ENCODE data around the gene KTI12. TPM values are rescaled to one million over a fixed set of nuclear protein-coding genes. Genes with fewer than 3 reads are reported as not detected.
"Not testable (repeated sequence)": the region's sequence is repeated elsewhere in the genome, so short reads cannot be mapped to it uniquely, and the experiment has no call there.

KTI12 gene
- total RNA-seq, 4 donors from 2014 or later = 7.4 to 10.3 (median 8.9) TPM

DNA sequence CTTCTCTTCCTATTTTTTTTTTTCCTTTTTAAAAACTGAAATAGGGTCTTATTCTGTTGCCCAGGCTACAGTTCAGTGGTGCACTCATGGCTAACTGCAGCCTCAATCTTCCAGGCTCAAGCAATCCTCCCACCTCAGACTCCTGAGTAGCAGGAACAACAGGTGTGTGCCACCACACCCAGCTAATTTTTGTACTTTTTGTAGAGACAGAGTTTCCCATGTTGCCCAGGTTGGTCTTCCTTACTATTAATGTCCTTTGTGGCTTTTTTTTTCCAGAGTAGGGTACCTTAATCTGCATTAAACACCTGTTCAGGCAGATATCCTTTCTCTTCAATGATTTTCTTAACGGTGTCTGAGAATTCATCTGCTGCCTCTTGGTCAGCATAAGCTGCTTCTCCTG, 4.3 kb upstream of the KTI12 start:
- WGBS, 2 donors (ENCODE audit: low coverage in 1 of 2) = 67 to 75% methylated on average over 1 of the region's 1 CpG
- no peak for ATAC-seq
- Histone ChIP-seq H3K27me3 (no peaks in the 10 kb centered on the region), H3K36me3 (peaks cover 0 to 53% of the 10 kb centered on the region in 2 donors), H3K4me1 (peaks cover 0 to 1% (median 0%) of the 10 kb centered on the region in 3 donors), H3K4me3 (no peak overlapping the region), H3K27ac (no peak overlapping the region), H3K9me3 (no peaks in the 10 kb centered on the region)
- TF ChIP-seq POLR2A (IDR thresholded peaks at IDR 0.05) = no peak
- TF ChIP-seq, protein P1, sequence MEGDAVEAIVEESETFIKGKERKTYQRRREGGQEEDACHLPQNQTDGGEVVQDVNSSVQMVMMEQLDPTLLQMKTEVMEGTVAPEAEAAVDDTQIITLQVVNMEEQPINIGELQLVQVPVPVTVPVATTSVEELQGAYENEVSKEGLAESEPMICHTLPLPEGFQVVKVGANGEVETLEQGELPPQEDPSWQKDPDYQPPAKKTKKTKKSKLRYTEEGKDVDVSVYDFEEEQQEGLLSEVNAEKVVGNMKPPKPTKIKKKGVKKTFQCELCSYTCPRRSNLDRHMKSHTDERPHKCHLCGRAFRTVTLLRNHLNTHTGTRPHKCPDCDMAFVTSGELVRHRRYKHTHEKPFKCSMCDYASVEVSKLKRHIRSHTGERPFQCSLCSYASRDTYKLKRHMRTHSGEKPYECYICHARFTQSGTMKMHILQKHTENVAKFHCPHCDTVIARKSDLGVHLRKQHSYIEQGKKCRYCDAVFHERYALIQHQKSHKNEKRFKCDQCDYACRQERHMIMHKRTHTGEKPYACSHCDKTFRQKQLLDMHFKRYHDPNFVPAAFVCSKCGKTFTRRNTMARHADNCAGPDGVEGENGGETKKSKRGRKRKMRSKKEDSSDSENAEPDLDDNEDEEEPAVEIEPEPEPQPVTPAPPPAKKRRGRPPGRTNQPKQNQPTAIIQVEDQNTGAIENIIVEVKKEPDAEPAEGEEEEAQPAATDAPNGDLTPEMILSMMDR (IDR thresholded peaks at IDR 0.05) = no peak
- TF ChIP-seq EP300 (IDR thresholded peaks at IDR 0.05) = no peak
- no peak for TF ChIP-seq POLR2AphosphoS5 (IDR thresholded peaks at IDR 0.05)

DNA sequence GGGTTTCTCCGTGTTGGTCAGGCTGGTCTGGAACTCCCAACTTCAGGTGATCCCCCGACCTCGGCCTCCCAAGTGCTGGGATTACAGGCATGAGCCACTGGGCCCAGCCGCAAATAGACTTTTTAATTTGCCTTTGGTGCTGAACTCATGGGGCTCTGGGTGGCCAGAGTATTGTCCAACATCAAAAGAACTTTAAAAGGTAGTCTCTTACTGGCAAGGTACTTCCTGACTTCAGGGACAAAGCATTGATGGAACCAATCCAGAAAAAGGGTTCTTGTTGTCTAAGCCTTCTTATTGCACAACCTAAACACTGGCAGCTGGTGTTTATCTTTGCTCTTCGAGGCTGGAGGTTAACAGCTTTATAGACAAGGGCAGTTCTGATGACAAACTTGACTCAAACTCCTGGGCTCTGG, 3.8 kb upstream of the KTI12 start:
- no peaks in the 10 kb centered on the region for H3K27me3 ChIP-seq
- ATAC-seq = no peak
- TF ChIP-seq, protein P1 (IDR thresholded peaks at IDR 0.05) = no peak
- TF ChIP-seq POLR2A (IDR thresholded peaks at IDR 0.05) (no peak), EP300 (IDR thresholded peaks at IDR 0.05) (no peak), POLR2AphosphoS5 (IDR thresholded peaks at IDR 0.05) (no peak)
- H3K4me1 ChIP-seq = peaks cover under 1 to 6% (median 3%) of the 10 kb centered on the region in 3 donors
- H3K27ac ChIP-seq = no peak overlapping the region
- H3K36me3 ChIP-seq = peaks cover 0 to 53% of the 10 kb centered on the region in 2 donors
- WGBS, 2 donors (ENCODE audit: low coverage in 1 of 2) = 44 to 59% methylated on average over 1 to 2 of the region's 5 CpGs
- no peak overlapping the region for H3K4me3 ChIP-seq
- H3K9me3 ChIP-seq = no peaks in the 10 kb centered on the region

DNA sequence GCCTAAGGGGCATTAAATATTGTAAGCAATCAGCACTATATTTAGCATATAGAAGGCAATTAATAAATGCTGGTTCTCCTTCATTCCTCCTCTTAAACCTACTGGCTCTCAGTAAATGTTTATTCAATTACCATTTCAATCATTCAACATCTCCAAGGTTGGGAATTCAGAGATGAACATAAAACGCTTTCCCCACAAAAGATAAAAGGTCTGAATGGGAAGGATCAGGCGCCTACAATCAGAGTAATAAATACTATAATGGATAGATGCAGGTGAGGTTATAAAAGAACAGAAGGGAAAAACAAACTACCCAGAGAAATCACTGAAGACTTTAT, 407 bp upstream of the KTI12 start:
- peaks cover 0 to 25% of the 10 kb centered on the region in 2 donors for H3K36me3 ChIP-seq
- H3K4me3 ChIP-seq = peak overlapping the region; percentile 65 to 86
- no peaks in the 10 kb centered on the region for H3K27me3 ChIP-seq
- peaks cover 8 to 33% (median 12%) of the 10 kb centered on the region in 3 donors for H3K4me1 ChIP-seq
- WGBS, 2 donors (ENCODE audit: low coverage in 1 of 2) = 90 to 92% methylated on average over 2 of the region's 2 CpGs
- peak overlapping the region; percentile 87 to 93 (median 90) for H3K27ac ChIP-seq
- ATAC-seq = no peak
- TF ChIP-seq, protein P1 (IDR thresholded peaks at IDR 0.05) = no peak
- TF ChIP-seq POLR2A (IDR thresholded peaks at IDR 0.05) (no peak), POLR2AphosphoS5 (IDR thresholded peaks at IDR 0.05) (no peak), EP300 (IDR thresholded peaks at IDR 0.05) (no peak)
- H3K9me3 ChIP-seq = no peaks in the 10 kb centered on the region

DNA sequence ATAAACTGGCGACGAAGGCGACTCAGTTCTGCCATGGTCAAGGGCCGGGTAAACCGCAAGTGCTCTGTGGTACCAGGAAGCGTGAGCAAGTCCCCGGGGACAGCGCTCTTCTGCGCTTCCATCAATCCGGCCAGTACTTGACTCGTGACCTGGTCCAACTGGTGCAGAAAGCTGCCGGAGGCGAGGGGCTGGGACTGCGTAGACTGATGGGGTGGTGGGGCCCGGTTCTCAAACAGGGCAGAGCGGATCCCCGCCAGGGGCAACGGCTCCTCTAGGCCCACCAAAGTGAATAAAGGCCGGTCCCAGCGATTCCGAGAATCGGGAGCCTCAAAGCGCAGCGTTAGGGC, 852 bp downstream of the KTI12 start:
- Histone ChIP-seq H3K4me1 (peaks cover 8 to 33% (median 12%) of the 10 kb centered on the region in 3 donors), H3K27me3 (no peaks in the 10 kb centered on the region), H3K4me3 (peak overlapping the region; percentile 65 to 86), H3K9me3 (no peaks in the 10 kb centered on the region), H3K27ac (peak overlapping the region; percentile 87 to 93 (median 90)), H3K36me3 (peaks cover 0 to 20% of the 10 kb centered on the region in 2 donors)
- WGBS, 2 donors (ENCODE audit: low coverage in 1 of 2) = 0% methylated on average over 3 of the region's 24 CpGs; no CpG with 5 or more reads in 1 of the 2 donors
- peak; percentile 48 for ATAC-seq
- TF ChIP-seq EP300 (IDR thresholded peaks at IDR 0.05) (no peak), POLR2A (IDR thresholded peaks at IDR 0.05) (no peak), POLR2AphosphoS5 (IDR thresholded peaks at IDR 0.05) (no peak)
- TF ChIP-seq, protein P1 (IDR thresholded peaks at IDR 0.05) = no peak

DNA sequence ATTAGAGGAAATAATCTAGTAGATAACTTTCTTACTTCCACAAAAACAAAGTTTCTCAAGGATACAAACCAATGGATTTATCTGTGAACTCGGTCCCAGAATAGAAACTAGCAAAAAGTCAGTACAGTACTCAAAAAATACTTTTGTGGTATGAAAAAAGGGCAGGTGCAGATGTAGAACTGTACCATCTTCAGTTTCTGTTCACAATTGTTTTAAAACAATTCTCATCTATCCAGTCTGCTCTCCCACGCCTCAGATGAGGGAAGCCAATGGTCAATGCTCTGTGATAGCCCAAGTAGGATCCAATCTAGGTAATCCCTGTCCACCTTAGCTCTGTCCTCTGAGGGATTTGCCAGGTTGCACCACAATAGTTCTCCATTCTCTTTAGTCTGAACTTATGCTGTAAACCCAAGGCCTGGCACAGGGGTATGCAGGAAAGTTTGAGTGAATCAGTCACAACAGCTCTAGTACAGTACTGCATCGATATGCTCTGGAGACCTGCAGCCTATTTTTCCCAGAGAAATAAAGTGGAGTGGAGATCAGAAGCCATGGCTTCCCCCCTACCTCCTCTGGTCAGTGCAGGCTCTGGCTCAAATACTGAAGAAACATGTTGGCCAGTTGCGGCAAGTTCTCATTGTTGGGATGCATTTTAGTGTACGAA, 1.4 kb downstream of the KTI12 start:
- ATAC-seq = no peak
- 46 to 89% methylated on average over 3 to 4 of the region's 5 CpGs for WGBS, 2 donors (ENCODE audit: low coverage in 1 of 2)
- H3K36me3 ChIP-seq = peaks cover 0 to 18% of the 10 kb centered on the region in 2 donors
- no peaks in the 10 kb centered on the region for H3K9me3 ChIP-seq
- H3K27ac ChIP-seq = peak overlapping the region in 3 of 4 donors; percentile 89 to 93 (median 90)
- H3K4me1 ChIP-seq = peaks cover 8 to 33% (median 12%) of the 10 kb centered on the region in 3 donors
- no peaks in the 10 kb centered on the region for H3K27me3 ChIP-seq
- TF ChIP-seq EP300 (IDR thresholded peaks at IDR 0.05) = no peak
- TF ChIP-seq POLR2AphosphoS5 (IDR thresholded peaks at IDR 0.05) = no peak
- TF ChIP-seq POLR2A (IDR thresholded peaks at IDR 0.05) = no peak
- TF ChIP-seq, protein P1 (IDR thresholded peaks at IDR 0.05) = no peak
- peak overlapping the region; percentile 65 to 86 for H3K4me3 ChIP-seq

DNA sequence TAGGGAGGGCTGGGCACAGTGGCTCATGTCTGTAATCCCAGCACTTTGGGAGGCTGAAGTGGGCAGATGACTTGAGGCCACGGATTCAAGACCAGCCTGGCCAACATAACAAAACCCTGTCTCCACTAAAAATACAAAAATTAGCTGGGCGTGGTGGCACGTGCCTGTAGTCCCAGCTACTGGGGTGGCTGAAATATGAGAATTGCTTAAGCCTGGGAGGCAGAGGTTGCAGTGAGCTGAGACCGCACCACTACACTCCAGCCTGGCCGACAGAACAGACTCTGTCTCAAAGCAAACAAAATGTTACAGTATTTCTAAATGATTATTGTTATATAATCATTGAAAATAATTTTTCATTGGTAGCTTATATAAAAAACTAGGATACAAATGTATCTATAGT, 4.8 kb downstream of the KTI12 start:
- not testable (repeated sequence) for H3K4me3 ChIP-seq, H3K9me3 ChIP-seq, H3K27ac ChIP-seq, ATAC-seq, H3K27me3 ChIP-seq
- WGBS, 2 donors (ENCODE audit: low coverage in 1 of 2) = 84 to 86% methylated on average over 5 of the region's 5 CpGs
- peaks cover 8 to 33% (median 12%) of the 10 kb centered on the region in 3 donors for H3K4me1 ChIP-seq
- H3K36me3 ChIP-seq = peaks cover 0 to 42% of the 10 kb centered on the region in 2 donors
